IPS-20b (cell line): Measurements from ENCODE around the gene COPG1.
"Not testable (repeated sequence)": the region's sequence is repeated elsewhere in the genome, so short reads cannot be mapped to it uniquely, and the experiment has no call there.

Experiments
- H3K27ac ChIP-seq: one replicate; pipeline ENCODE4 v1.5.1; 2013; ENCODE audit warnings: low read length
- H3K27me3 ChIP-seq: 2 replicates; pipeline ENCODE4 v1.6.1; 2013; ENCODE audit warnings: mild to moderate bottlenecking, low read length, inconsistent platforms; ENCODE audit not compliant: insufficient read depth
- H3K36me3 ChIP-seq: 2 replicates; pipeline ENCODE4 v1.6.1; 2013; ENCODE audit warnings: low read depth, mild to moderate bottlenecking, inconsistent platforms, low read length, moderate library complexity; ENCODE audit not compliant: insufficient read depth
- H3K4me1 ChIP-seq: 2 replicates; pipeline ENCODE4 v1.6.1; 2013; ENCODE audit warnings: mild to moderate bottlenecking, control low read depth, inconsistent platforms, low read length, moderate library complexity; ENCODE audit not compliant: insufficient read depth
- H3K4me3 ChIP-seq: 2 replicates; pipeline ENCODE4 v1.5.1; 2013; ENCODE audit warnings: mild to moderate bottlenecking, low read length, inconsistent platforms
- H3K9ac ChIP-seq: 2 replicates; pipeline ENCODE4 v1.6.1; 2013; ENCODE audit warnings: low read depth, mild to moderate bottlenecking, inconsistent platforms, low read length, moderate library complexity
- H3K9me3 ChIP-seq: 2 replicates; pipeline ENCODE4 v1.6.1; 2013; ENCODE audit warnings: mild to moderate bottlenecking, low read depth, low read length, inconsistent platforms; ENCODE audit not compliant: insufficient read depth

COPG1 gene

DNA sequence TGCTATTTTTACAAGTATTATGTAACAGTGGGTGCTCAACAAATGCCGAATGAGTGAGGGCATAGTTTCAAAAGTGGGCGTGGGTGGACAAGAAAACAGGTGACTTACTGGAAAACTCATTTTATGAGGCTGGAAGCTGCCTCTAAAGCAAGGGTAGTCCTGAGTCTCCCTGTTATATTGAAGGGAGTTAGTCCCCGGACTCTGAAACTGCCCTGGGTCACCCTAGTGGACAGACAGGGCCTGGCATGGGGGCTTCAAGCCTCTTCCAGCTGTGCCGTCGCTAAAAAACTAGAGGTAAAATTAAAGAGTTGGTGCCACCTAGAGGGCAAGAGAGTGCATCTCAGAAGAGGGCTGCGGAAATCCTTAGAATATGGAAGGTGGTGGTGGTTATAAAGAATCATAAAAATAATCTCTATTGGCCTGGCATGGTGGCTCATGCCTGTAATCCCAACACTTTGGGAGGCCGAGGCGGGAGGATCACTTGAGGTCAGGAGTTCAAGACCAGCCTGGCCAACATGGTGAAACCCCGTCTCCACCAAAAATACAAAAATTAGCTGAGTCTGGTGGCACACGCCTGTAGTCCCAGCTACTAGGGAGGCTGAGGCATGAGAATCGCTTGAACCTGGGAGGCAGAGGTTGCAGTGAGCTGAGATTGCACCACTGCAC is 3.6 kb upstream of the COPG1 start:
- not testable (repeated sequence) for H3K27me3 ChIP-seq, H3K4me3 ChIP-seq, H3K9me3 ChIP-seq, H3K36me3 ChIP-seq, H3K4me1 ChIP-seq, H3K9ac ChIP-seq, H3K27ac ChIP-seq

DNA sequence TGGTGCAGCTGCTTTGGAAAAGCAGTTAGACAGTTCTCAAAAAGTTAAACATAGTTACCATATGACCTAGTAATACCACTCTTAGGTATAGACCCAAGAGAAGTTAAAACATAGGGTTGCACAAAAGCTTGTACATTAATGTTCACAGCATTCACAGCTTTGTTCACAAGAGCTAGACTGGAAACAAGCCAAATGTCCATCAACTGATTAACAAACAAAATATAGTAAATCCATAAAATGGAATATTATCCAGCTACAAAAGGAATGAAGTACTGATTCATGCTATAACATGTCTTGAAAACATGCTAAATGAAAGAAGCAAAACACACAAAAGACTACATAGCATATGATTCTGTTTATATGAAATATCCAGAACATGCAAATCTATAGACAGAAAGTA is 2.8 kb upstream of the COPG1 start:
- Histone ChIP-seq H3K9me3 (no peaks in the 10 kb centered on the region), H3K36me3 (no peaks in the 10 kb centered on the region), H3K4me3 (no peak overlapping the region), H3K27me3 (no peaks in the 10 kb centered on the region), H3K9ac (no peak overlapping the region), H3K27ac (no peak overlapping the region), H3K4me1 (peaks cover 4% of the 10 kb centered on the region; the same call in 1 of the 2 replicates)

DNA sequence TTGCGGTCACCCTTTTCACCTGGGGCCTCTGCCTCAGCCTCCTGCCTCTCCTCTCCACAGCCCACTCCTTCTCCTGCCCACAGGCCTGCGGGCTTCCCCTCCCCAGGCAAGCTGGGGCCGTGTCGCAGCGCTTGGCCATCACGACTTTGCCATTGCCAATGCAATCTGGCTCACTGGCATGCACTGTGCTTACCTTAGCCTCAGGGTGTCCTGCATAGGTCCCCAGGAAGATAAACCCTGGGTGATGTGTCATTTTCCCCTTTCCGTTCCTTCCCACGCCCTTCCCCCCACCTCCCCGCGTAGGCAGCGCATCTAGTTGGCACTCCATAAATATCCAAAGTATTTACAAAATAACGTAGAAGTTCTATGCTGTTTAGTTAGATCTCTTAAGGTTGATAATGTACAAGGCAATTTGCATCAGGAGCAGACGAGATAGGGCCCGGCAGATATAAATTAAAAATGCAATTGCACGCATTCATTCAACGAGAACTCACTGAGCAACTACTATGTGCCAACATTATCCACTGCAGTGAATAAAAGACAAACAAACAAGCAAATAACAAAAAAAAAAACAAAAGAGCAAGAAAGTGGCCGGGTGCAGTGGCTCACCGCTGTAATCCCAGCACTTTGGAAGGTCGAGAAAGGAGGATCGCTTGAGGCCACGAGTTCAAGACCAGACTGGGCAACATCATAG is 973 bp upstream of the COPG1 start:
- H3K27ac ChIP-seq: no peak overlapping the region
- H3K9me3 ChIP-seq: no peaks in the 10 kb centered on the region

DNA sequence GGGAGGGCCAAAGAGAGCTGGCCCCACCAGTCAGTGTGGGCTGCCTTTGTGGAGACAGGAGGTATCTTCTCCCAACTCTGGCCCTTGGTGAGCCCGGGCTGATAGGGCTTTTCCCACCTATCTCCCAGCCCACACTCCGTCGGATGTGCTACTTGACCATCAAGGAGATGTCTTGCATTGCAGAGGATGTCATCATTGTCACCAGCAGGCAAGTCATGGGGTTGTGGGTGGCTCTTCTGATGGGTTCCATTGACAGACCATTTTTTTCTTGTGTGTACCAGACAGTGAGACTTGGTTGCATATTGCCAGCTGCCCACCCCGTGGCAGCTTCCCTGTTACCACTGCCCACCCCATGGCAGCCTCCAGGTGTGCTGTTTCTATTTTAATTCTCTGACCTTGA is 3.3 kb downstream of the COPG1 start:
- Histone ChIP-seq H3K4me1 (peaks cover 4% of the 10 kb centered on the region; the same call in 1 of the 2 replicates), H3K27me3 (no peaks in the 10 kb centered on the region), H3K9ac (no peak overlapping the region), H3K4me3 (no peak overlapping the region), H3K36me3 (peaks cover 56% of the 10 kb centered on the region), H3K9me3 (no peaks in the 10 kb centered on the region), H3K27ac (no peak overlapping the region)

More for the DNA sequence above, 973 bp upstream of the COPG1 start:
- Histone ChIP-seq H3K27me3 (no peaks in the 10 kb centered on the region), H3K9ac (peak overlapping the region; percentile 85; the same call in 1 of the 2 replicates), H3K4me3 (peak overlapping the region; percentile 92), H3K4me1 (peaks cover 4% of the 10 kb centered on the region; the same call in 1 of the 2 replicates), H3K36me3 (peaks cover 16% of the 10 kb centered on the region)

DNA sequence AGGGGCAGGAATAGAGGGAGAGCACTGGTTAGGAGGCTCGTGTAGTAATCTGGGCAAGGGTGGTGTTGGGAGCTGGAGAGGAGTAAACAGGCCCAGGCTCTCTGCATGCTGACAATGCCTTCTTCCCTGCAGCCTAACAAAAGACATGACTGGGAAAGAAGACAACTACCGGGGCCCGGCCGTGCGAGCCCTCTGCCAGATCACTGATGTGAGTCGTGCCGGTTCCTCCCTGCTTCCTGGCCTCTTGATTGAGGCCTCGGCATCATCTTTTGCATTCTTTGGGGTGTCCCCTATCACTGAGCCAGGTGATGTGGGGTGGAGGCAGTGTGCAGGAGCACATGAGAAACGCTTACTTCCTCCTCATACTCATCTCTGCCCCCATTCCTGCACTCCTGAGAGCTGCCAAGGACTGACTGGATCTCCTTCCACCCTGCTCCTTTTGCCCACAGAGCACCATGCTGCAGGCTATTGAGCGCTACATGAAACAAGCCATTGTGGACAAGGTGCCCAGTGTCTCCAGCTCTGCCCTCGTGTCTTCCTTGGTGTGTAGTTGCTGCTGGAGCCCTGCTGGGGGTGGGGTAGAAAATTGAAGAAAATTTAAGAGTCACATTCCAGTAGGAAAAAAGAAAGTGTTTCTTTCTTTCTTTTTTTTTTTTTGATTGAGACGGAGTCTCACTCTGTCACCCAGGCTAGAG is 5.3 kb downstream of the COPG1 start:
- Histone ChIP-seq H3K4me1 (peaks cover 4% of the 10 kb centered on the region; the same call in 1 of the 2 replicates), H3K4me3 (no peak overlapping the region), H3K27ac (no peak overlapping the region), H3K9ac (no peak overlapping the region), H3K36me3 (peaks cover 72% of the 10 kb centered on the region), H3K27me3 (no peaks in the 10 kb centered on the region), H3K9me3 (no peaks in the 10 kb centered on the region)

DNA sequence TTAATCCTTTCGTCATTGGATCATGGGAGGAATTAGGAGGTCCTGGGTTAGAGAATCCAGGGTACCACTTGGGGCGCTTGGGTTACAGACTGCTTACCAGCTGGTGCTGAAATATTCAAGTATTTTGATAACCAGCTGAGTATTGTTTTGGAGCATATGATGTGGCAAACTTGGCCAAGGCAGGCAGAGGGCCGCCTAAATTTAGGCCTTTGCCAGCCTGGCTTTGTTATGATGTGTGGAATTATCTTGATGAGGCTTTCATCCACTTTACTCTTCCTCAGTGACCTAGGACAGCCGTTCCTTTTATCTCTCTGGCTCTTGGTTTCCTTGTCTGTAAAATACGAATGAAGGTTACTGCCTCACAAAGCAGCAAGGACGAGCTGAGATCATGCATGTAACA is 6.9 kb downstream of the COPG1 start:
- no peak overlapping the region for H3K4me3 ChIP-seq
- peaks cover 88% of the 10 kb centered on the region for H3K36me3 ChIP-seq
- H3K9me3 ChIP-seq: no peaks in the 10 kb centered on the region
- H3K27me3 ChIP-seq: no peaks in the 10 kb centered on the region
- H3K9ac ChIP-seq: no peak overlapping the region
- H3K4me1 ChIP-seq: no peaks in the 10 kb centered on the region
- no peak overlapping the region for H3K27ac ChIP-seq

DNA sequence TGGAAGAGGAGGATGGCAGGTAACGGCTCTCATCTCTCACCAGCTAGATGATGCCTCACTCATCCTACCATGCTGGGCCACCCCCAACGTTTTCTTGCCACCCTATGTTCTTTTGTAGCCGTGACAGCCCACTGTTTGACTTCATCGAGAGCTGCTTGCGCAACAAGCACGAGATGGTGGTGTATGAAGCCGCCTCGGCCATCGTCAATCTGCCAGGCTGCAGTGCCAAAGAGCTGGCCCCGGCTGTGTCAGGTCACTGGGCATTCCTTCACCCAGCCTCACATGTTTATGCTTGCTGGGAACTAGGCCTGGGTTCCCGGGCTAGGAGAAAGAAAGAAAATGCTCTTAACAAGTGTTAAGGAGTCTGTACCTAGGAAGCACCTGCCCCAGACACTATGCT is 8.2 kb downstream of the COPG1 start:
- Histone ChIP-seq H3K27me3 (no peaks in the 10 kb centered on the region), H3K9me3 (no peaks in the 10 kb centered on the region), H3K9ac (no peak overlapping the region), H3K4me3 (no peak overlapping the region), H3K36me3 (peaks cover 91% of the 10 kb centered on the region), H3K27ac (no peak overlapping the region), H3K4me1 (no peaks in the 10 kb centered on the region)

DNA sequence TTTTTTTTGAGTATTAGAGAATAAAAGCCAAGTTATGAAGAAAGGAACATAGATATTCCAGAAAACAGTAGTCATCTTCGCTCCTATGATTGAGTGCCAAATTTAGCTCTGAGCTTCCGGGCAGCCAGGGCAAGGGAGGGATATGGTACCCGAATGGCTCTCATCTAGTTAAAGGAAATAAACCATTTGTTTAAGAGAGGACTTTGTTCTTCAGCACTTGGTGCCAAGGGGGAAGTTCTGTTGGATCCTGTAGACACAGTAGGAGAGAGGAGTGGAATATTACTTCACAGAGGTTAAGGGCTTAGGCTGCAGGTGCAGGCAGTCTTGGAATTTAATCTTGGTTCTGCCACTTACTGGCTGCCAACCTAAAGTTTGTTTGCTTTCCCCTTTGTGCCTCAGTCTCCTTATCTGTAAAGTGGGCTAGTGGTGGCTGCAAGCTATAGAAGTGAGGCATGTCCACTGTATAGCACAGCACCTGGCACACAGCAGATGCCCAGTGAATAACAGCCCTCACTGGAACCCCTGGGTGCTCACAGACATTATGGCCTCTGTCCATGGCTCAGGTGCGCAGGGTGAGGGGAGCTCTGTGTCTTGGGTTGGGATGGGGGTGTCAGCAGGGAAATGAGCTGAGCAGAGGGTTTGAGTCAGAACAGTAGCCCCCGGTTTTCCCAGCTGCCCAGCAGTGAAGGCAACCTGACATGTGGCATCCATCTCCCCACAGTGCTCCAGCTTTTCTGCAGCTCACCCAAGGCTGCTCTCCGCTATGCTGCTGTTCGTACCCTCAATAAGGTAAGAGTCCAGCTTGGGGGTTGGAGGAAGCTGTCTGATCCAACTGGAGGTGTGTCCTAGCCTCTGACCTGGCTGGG is 10.4 kb downstream of the COPG1 start:
- no peaks in the 10 kb centered on the region for H3K4me1 ChIP-seq
- peaks cover 93% of the 10 kb centered on the region for H3K36me3 ChIP-seq
- H3K27me3 ChIP-seq: no peaks in the 10 kb centered on the region
- no peak overlapping the region for H3K9ac ChIP-seq
- H3K27ac ChIP-seq: no peak overlapping the region
- no peaks in the 10 kb centered on the region for H3K9me3 ChIP-seq
- H3K4me3 ChIP-seq: no peak overlapping the region

DNA sequence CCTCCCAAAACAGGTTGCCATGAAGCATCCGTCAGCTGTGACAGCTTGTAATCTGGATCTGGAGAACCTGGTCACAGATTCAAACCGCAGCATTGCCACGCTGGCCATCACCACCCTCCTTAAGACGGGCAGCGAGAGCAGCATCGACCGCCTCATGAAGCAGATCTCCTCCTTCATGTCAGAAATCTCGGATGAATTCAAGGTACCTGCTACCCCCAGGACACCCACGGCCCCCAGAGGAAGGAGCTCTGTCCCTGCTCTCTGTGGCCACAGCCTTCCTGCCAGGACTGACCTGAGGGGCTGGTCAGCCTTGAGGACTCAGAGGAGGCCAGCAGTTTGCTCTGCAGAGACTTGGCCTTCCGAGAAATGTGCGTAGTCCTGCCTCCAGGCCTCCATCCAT is 11.2 kb downstream of the COPG1 start:
- H3K4me3 ChIP-seq: no peak overlapping the region
- no peaks in the 10 kb centered on the region for H3K27me3 ChIP-seq
- no peaks in the 10 kb centered on the region for H3K4me1 ChIP-seq
- H3K9me3 ChIP-seq: no peaks in the 10 kb centered on the region
- H3K36me3 ChIP-seq: peaks cover 92% of the 10 kb centered on the region
- H3K27ac ChIP-seq: no peak overlapping the region
- H3K9ac ChIP-seq: no peak overlapping the region

DNA sequence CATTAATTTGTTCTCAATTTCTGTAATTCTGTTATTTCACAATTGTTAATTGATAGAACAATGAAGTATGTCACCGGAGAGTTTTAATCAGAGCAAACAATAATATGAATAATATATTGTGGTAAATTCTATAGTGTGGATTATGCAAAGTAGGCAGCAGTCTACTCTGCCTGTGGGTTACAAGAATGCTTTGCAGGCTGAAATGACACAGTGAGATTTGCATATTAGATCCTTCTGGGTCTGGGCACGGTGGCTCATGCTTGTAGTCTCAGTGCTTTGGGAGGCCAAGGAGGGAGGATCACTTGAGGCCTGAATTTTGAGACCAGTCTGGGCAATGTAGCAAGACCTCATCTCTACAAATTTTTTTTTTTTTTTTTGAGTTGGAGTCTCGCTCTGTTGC is 12.5 kb downstream of the COPG1 start:
- H3K27me3 ChIP-seq: no peaks in the 10 kb centered on the region
- H3K9ac ChIP-seq: no peak overlapping the region
- no peak overlapping the region for H3K4me3 ChIP-seq
- H3K36me3 ChIP-seq: peaks cover 92% of the 10 kb centered on the region
- no peak overlapping the region for H3K27ac ChIP-seq
- no peaks in the 10 kb centered on the region for H3K9me3 ChIP-seq
- no peaks in the 10 kb centered on the region for H3K4me1 ChIP-seq

DNA sequence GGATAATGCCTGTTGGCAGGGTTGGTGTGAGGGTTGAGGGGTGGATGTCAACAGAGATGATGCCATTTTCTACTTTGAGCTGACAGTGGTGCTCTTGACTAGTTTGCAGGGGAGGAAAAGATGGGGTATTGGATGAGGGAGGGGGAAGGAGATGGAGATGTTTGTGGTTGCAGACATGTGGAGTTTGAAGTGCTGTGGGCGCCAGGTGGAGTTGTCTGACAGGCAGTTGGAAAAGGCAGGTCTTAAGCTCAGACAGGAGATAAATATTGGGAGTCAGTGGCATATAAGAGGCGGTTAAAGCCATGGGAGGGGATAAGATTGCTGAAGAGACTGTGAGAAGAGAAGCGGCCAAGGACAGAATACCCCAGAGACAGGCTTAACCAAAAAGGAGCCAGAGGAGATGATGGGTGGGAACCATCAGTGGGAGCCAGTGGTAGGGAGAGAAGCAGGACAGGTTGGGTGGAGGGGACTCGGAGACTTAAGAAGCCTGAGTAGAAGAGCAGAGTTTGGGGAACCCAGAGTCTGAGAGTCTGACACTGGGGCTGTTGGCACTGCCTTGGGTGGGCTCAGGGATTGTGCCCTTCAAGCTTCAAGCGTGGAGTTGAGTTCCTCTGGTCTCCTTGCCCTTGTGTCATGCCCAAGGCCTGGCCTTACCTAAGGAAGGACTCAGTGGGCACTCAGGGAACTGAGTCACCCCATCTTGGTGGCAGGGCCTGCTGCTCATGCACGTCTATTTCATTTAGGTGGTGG is 13.9 kb downstream of the COPG1 start:
- no peak overlapping the region for H3K9ac ChIP-seq
- no peak overlapping the region for H3K4me3 ChIP-seq
- peaks cover 93% of the 10 kb centered on the region for H3K36me3 ChIP-seq
- H3K27ac ChIP-seq: no peak overlapping the region
- no peaks in the 10 kb centered on the region for H3K9me3 ChIP-seq
- no peaks in the 10 kb centered on the region for H3K4me1 ChIP-seq
- no peaks in the 10 kb centered on the region for H3K27me3 ChIP-seq
